Measurements from ENCODE around the gene TERT. TPM values are rescaled to one million over a fixed set of nuclear protein-coding genes. Genes with fewer than 3 reads are reported as not detected.

Gene TERT
- not detected in 2 replicates for total RNA-seq (ENCODE audit: low replicate concordance)

DNA sequence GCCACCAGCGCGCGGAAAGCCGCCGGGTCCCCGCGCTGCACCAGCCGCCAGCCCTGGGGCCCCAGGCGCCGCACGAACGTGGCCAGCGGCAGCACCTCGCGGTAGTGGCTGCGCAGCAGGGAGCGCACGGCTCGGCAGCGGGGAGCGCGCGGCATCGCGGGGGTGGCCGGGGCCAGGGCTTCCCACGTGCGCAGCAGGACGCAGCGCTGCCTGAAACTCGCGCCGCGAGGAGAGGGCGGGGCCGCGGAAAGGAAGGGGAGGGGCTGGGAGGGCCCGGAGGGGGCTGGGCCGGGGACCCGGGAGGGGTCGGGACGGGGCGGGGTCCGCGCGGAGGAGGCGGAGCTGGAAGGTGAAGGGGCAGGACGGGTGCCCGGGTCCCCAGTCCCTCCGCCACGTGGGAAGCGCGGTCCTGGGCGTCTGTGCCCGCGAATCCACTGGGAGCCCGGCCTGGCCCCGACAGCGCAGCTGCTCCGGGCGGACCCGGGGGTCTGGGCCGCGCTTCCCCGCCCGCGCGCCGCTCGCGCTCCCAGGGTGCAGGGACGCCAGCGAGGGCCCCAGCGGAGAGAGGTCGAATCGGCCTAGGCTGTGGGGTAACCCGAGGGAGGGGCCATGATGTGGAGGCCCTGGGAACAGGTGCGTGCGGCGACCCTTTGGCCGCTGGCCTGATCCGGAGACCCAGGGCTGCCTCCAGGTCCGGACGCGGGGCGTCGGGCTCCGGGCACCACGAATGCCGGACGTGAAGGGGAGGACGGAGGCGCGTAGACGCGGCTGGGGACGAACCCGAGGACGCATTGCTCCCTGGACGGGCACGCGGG, at the start of gene TERT:
TSS of gene TERT (minus strand) at position 234 of the 815 bp plus-strand sequence. CDS start at position 155, 79 bp downstream.

DNA sequence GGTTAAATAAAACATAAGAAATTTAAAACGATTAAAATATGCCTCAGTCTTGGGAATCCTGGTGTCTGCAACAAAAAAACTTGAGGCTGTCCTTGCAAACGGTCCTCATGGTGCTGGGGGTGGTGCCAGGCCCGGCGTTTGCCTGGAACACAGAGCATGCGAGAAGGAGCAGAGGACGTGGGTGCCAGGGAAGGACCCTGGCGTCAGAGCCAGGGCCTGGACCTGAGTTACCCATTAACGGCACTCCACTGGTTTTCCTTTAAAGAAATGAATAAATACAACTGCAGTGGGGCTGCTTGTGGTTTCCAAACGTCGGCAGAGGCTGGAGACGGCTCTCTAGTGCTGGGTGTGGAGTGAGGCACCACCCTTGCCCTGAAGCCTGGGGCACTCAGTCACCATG, 69.8 kb downstream of the TERT start, which contains the start of gene SLC6A18:
TSS of gene SLC6A18 (plus strand) at position 301 of the 400 bp plus-strand sequence. CDS start at position 398, 97 bp downstream.

Other genes starting within 250 kb of the TERT start
- 11.1 and 23.3 TPM in 2 replicates for gene SLC12A7, start 183.0 kb downstream of the TERT start, total RNA-seq (ENCODE audit: low replicate concordance)
- not detected in 2 replicates for gene SLC6A19, start 93.5 kb downstream of the TERT start, total RNA-seq (ENCODE audit: low replicate concordance)
- gene SLC6A18, start 69.7 kb downstream of the TERT start, total RNA-seq (ENCODE audit: low replicate concordance): not detected in 2 replicates
- 256 and 374 TPM in 2 replicates for gene CLPTM1L, start 50.0 kb upstream of the TERT start, total RNA-seq (ENCODE audit: low replicate concordance)
- gene SLC6A3, start 150.4 kb upstream of the TERT start, total RNA-seq (ENCODE audit: low replicate concordance): not detected in 2 replicates
- 42.9 and 68.6 TPM in 2 replicates for gene LPCAT1, start 228.9 kb upstream of the TERT start, total RNA-seq (ENCODE audit: low replicate concordance)